PC-3 (cell line): ENCODE data around the gene SF3A2. TPM values are rescaled to one million over a fixed set of nuclear protein-coding genes. Genes with fewer than 3 reads are reported as not detected.

Experiments
- ATAC-seq: fragments of 200-7000 bp; cut with Tn5 transposase; 2 replicates; pipeline ENCODE4 v1.9.1; 2020; ENCODE audit warnings: mild to moderate bottlenecking, moderate library complexity
- BruUV-seq: library from RNA; stranded (reverse); fragments of 400-500 nt; replicated peaks from 2 replicates; lab custom pipeline; 2021; lab: Mats Ljungman, UMichigan
- CTCF ChIA-PET: fragments of 300-600 bp; sonication (Branson Sonifier 250); formaldehyde crosslinking; loops from one replicate; lab custom pipeline; 2022; ENCODE audit warnings: antibody characterized with exemption; lab: Charles Lee
- POLR2A ChIA-PET: fragments of 300-600 bp; sonication (Branson Sonifier 250); formaldehyde crosslinking; loops from one replicate; lab custom pipeline; 2022; ENCODE audit warnings: antibody characterized with exemption; ENCODE audit not compliant: unreplicated experiment; lab: Charles Lee
- DNase-seq: peaks from one replicate; pipeline ENCODE4 v3.0.0-alpha.2; 2015
- H2AFZ ChIP-seq: fragments of 300-600 bp; sonication (generic); 2 replicates; pipeline ENCODE4 v1.6.0; 2016; ENCODE audit warnings: antibody characterized with exemption, low read length
- H3F3A ChIP-seq: fragments of 300-600 bp; sonication (generic); one replicate; pipeline ENCODE4 v1.6.0; 2017; ENCODE audit warnings: antibody characterized with exemption, low read length, control low read depth, mild to moderate bottlenecking; ENCODE audit not compliant: unreplicated experiment
- H3K27ac ChIP-seq: fragments of 300-600 bp; sonication (generic); 2 replicates; pipeline ENCODE4 v1.5.1; 2016; ENCODE audit warnings: mild to moderate bottlenecking, low read length
- H3K27me3 ChIP-seq: fragments of 300-600 bp; sonication (generic); 2 replicates; pipeline ENCODE4 v1.6.1; 2016; ENCODE audit warnings: low read length, mixed read lengths
- H3K36me3 ChIP-seq: fragments of 300-600 bp; sonication (generic); 2 replicates; pipeline ENCODE4 v1.6.1; 2016; ENCODE audit warnings: low read depth, mixed run types, low read length, mixed read lengths
- H3K4me1 ChIP-seq: fragments of 300-600 bp; sonication (generic); 2 replicates; pipeline ENCODE4 v1.5.1; 2016; ENCODE audit warnings: low read length; ENCODE audit not compliant: insufficient read depth
- H3K4me2 ChIP-seq: fragments of 300-600 bp; sonication (generic); 2 replicates; pipeline ENCODE4 v1.6.0; 2016; ENCODE audit warnings: low read length
- H3K4me3 ChIP-seq: fragments of 300-600 bp; sonication (generic); 2 replicates; pipeline ENCODE4 v1.5.1; 2016; ENCODE audit warnings: mild to moderate bottlenecking, low read length, mixed read lengths
- H3K79me2 ChIP-seq: fragments of 300-600 bp; sonication (generic); 2 replicates; pipeline ENCODE4 v1.6.1; 2017; ENCODE audit warnings: low read length, mixed read lengths
- H3K9ac ChIP-seq: fragments of 300-600 bp; sonication (generic); 2 replicates; pipeline ENCODE4 v1.6.0; 2016; ENCODE audit warnings: mild to moderate bottlenecking, low read length
- H3K9me2 ChIP-seq: fragments of 300-600 bp; sonication (generic); replicated peaks from 2 replicates; pipeline ENCODE4 v1.6.1; 2016; ENCODE audit warnings: mixed run types, low read length, mixed read lengths
- H3K9me3 ChIP-seq: fragments of 300-600 bp; sonication (generic); 2 replicates; pipeline ENCODE4 v1.6.1; 2016; ENCODE audit warnings: low read length, mixed read lengths
- H4K20me1 ChIP-seq: fragments of 300-600 bp; sonication (generic); 2 replicates; pipeline ENCODE4 v1.6.1; 2016; ENCODE audit warnings: low read length, mixed read lengths
- CTCF ChIP-seq: fragments of 300-600 bp; sonication (generic); conservative IDR thresholded peaks from 2 replicates; pipeline ENCODE4 v1.5.1; 2017; ENCODE audit warnings: antibody characterized with exemption, low read depth, mild to moderate bottlenecking, low read length
- EZH2 ChIP-seq: fragments of 300-600 bp; sonication (generic); IDR thresholded peaks from one replicate; pipeline ENCODE4 v1.6.1; 2017; ENCODE audit warnings: antibody characterized with exemption, mild to moderate bottlenecking, low read length; ENCODE audit not compliant: unreplicated experiment
- EZH2phosphoT487 ChIP-seq: fragments of 300-600 bp; sonication (generic); IDR thresholded peaks from 2 replicates; pipeline ENCODE4 v1.6.1; 2018; ENCODE audit warnings: mild to moderate bottlenecking, antibody characterized with exemption, low read length, borderline replicate concordance
- intact Hi-C: fragments of 100-400 bp; cut with micrococcal nuclease; formaldehyde crosslinking; loops from 2 replicates; pipeline ENCODE4 v1.9.0; 2023
- total RNA-seq: library from RNA; depleted of rRNA; stranded (reverse); fragments of >200 nt; gene quantifications from 2 replicates; pipeline ENCODE4 v1.2.3, GENCODE V29; 2014

SF3A2 gene
- total RNA-seq, 1 experiment from 2014 or later: 55.5 TPM

GRCh38 chr19:2236064-2236313 lies 635 bp upstream of the SF3A2 start:
- peaks cover 76% of the 10 kb centered on the region for H3K79me2 ChIP-seq
- no TSS peak for BruUV-seq
- peak overlapping the region; percentile 85; the same call in 1 of the 2 replicates for H2AFZ ChIP-seq
- peak overlapping the region; percentile 89 for H3K27ac ChIP-seq
- no peaks in the 10 kb centered on the region for H3K9me2 ChIP-seq
- TF ChIP-seq EZH2phosphoT487 (no peak), EZH2 (no peak), CTCF (no peak)
- H3K4me3 ChIP-seq: peak overlapping the region; percentile 98
- no peak; the same call in 1 of the 2 replicates for ATAC-seq
- H3K27me3 ChIP-seq: no peaks in the 10 kb centered on the region
- peaks cover 36% of the 10 kb centered on the region for H4K20me1 ChIP-seq
- peak overlapping the region; percentile 100 for H3K4me2 ChIP-seq
- DNase-seq: no peak
- H3K4me1 ChIP-seq: peaks cover 29% of the 10 kb centered on the region
- H3F3A ChIP-seq: no peaks in the 10 kb centered on the region
- 0 out of 2 replicates have a peak, but pooled peaks cover 5% of the 10 kb centered on the region for H3K36me3 ChIP-seq
- no peaks in the 10 kb centered on the region for H3K9me3 ChIP-seq
- H3K9ac ChIP-seq: peak overlapping the region; percentile 99
- POLR2A ChIA-PET: interaction anchor here (0.7 kb wide), 1 partner anchor 85 kb away, joined by 3 read pairs; no protein-coding TSS in a partner anchor
- intact Hi-C loops: loop anchor here (1.0 to 10.0 kb wide), 3 partner anchors 37 to 79 kb away; no protein-coding TSS in a partner anchor
- CTCF ChIA-PET: interaction anchor here (0.6 to 1.1 kb wide), 3 partner anchors 68 to 914 kb away, joined by 3 read pairs; no protein-coding TSS in a partner anchor

- H3K79me2 ChIP-seq: peaks cover 89% of the 10 kb centered on the region
- peak overlapping the region; percentile 89 for H3K27ac ChIP-seq
- intact Hi-C loops: loop anchor here (5.0 to 10.0 kb wide), 2 partner anchors 70 to 78 kb away; no protein-coding TSS in a partner anchor
- CTCF ChIA-PET: no interaction called here
- no peaks in the 10 kb centered on the region for H3K9me3 ChIP-seq
- TF ChIP-seq EZH2 (no peak), CTCF (no peak), EZH2phosphoT487 (no peak)
- peaks cover 49% of the 10 kb centered on the region for H4K20me1 ChIP-seq
- H3F3A ChIP-seq: no peaks in the 10 kb centered on the region
- peak; percentile 14; the same call in 1 of the 2 replicates for ATAC-seq
- no peaks in the 10 kb centered on the region for H3K9me2 ChIP-seq
- H2AFZ ChIP-seq: peak overlapping the region; percentile 85; the same call in 1 of the 2 replicates
- H3K9ac ChIP-seq: peak overlapping the region; percentile 99
- no peaks in the 10 kb centered on the region for H3K27me3 ChIP-seq
- H3K4me1 ChIP-seq: peaks cover 31% of the 10 kb centered on the region
- DNase-seq: no peak
- POLR2A ChIA-PET: interaction anchor here (0.6 kb wide), 1 partner anchor 783 kb away, joined by 3 read pairs; no protein-coding TSS in a partner anchor
- H3K4me2 ChIP-seq: peak overlapping the region; percentile 92
- H3K36me3 ChIP-seq: 0 out of 2 replicates have a peak, but pooled peaks cover 5% of the 10 kb centered on the region
- TSS peak; percentile 44 for BruUV-seq
- H3K4me3 ChIP-seq: peak overlapping the region; percentile 98
These were observed 636 bp downstream of the SF3A2 start for GRCh38 chr19:2237051-2237868.
